HepG2 (cell line): ENCODE results near the gene HUNK. TPM values are rescaled to one million over a fixed set of nuclear protein-coding genes. Genes with fewer than 3 reads are reported as not detected.

ENCODE experiments used
- ATAC-seq: fragments of 200-7000 bp; cut with Tn5 transposase; 3 replicates; pipeline ENCODE4 v1.9.1; 2020; ENCODE audit warnings: mild to moderate bottlenecking, moderate library complexity
- BruUV-seq: library from RNA; stranded (reverse); fragments of 400-500 nt; replicated peaks from 2 replicates; lab custom pipeline; 2021; lab: Mats Ljungman, UMichigan
- CTCF ChIA-PET: fragments of 300-600 bp; formaldehyde crosslinking; extraction: SDS; loops from one replicate; lab custom pipeline; 2021; ENCODE audit warnings: low total read pairs, inconsistent platforms, low intra/inter-chr PET ratio; lab: Yijun Ruan, JAX
- POLR2A ChIA-PET: fragments of 350-600 bp; sonication (Branson Sonifier 250); formaldehyde crosslinking; loops from one replicate; lab custom pipeline; 2020; ENCODE audit warnings: antibody characterized with exemption, inconsistent platforms; lab: Yijun Ruan, JAX
- DNase-seq: peaks from one replicate; pipeline ENCODE4 v3.0.0-alpha.2; 2015; ENCODE audit warnings: low spot score
- FAIRE-seq: peaks from 3 replicates; lab custom pipeline; 2011; peaks lifted over from hg19 to GRCh38; lab: Jason Lieb, UNC
- H2AFZ ChIP-seq: one replicate; pipeline ENCODE4 v1.6.1; 2011; ENCODE audit warnings: low read length, inconsistent platforms
- H3K27ac ChIP-seq: fragments of 300-600 bp; 3 replicates; pipeline ENCODE4 v1.8.0; 2011; ENCODE audit warnings: mixed run types, mild to moderate bottlenecking, mixed read lengths, low read length, inconsistent platforms; ENCODE audit not compliant: insufficient read depth; ENCODE audit errors: extremely low read length
- H3K27me3 ChIP-seq, 2 experiments: fragments of 200-600 bp in 1 of 2; 2 replicates in 1 of 2; 3 replicates in 1 of 2; pipeline versions ENCODE4 v1.6.0 to v1.8.0; 2011; ENCODE audit warnings: low read length in 2 of 2, mild to moderate bottlenecking in 2 of 2, moderate library complexity in 2 of 2, inconsistent platforms in 1 of 2; ENCODE audit not compliant: insufficient read depth in 2 of 2, control insufficient read depth in 1 of 2
- H3K36me3 ChIP-seq, 2 experiments: fragments of 200-600 bp in 1 of 2; replicated peaks in 1 of 2; 2 replicates in 1 of 2; 3 replicates in 1 of 2; pipeline versions ENCODE4 v1.5.1 to v1.8.0; 2011; ENCODE audit warnings: low read length in 2 of 2, inconsistent platforms in 1 of 2; ENCODE audit not compliant: insufficient read depth in 2 of 2, control insufficient read depth in 1 of 2
- H3K4me1 ChIP-seq: 2 replicates; pipeline ENCODE4 v1.5.1; 2012; ENCODE audit warnings: low read length, inconsistent platforms; ENCODE audit not compliant: insufficient read depth
- H3K4me2 ChIP-seq: 2 replicates; pipeline ENCODE4 v1.6.0; 2011; ENCODE audit warnings: low read depth, low read length, inconsistent platforms
- H3K4me3 ChIP-seq, 3 experiments: fragments of 200-600 bp in 1 of 3; sonication (generic), shearing (Covaris generic) in 1 of 3; replicated peaks in 1 of 3; 2 replicates each; pipeline ENCODE4 v1.5.1; 2011 to 2016; ENCODE audit warnings: low read length in 3 of 3, inconsistent platforms in 2 of 3, low read depth in 2 of 3, mild to moderate bottlenecking in 2 of 3, control low read depth in 1 of 3, mixed read lengths in 1 of 3; ENCODE audit not compliant: insufficient read depth in 1 of 3
- H3K79me2 ChIP-seq: one replicate; pipeline ENCODE4 v1.6.1; 2011; ENCODE audit warnings: low read length, inconsistent platforms; ENCODE audit not compliant: insufficient read depth
- H3K9ac ChIP-seq: 2 replicates; pipeline ENCODE4 v1.6.0; 2011; ENCODE audit warnings: mild to moderate bottlenecking, low read depth, low read length, inconsistent platforms; ENCODE audit not compliant: insufficient read depth
- H3K9me3 ChIP-seq: 2 replicates; pipeline ENCODE4 v1.5.1; 2012; ENCODE audit warnings: mild to moderate bottlenecking, low read length
- H4K20me1 ChIP-seq: 2 replicates; pipeline ENCODE4 v1.6.0; 2011; ENCODE audit warnings: inconsistent platforms, mild to moderate bottlenecking, low read length, moderate library complexity; ENCODE audit not compliant: insufficient read depth
- CBX1 ChIP-seq: IDR thresholded peaks from one replicate; pipeline ENCODE4 v1.6.1; 2016; ENCODE audit warnings: antibody characterized with exemption, low read depth
- MED8 ChIP-seq: sonication (generic); formaldehyde crosslinking; IDR thresholded peaks from 2 replicates; pipeline ENCODE4 v1.8.1; 2023; ENCODE audit warnings: mild to moderate bottlenecking, missing genetic modification reagents; ENCODE audit not compliant: insufficient replicate concordance
- MTF1 ChIP-seq: sonication (generic); formaldehyde crosslinking; IDR thresholded peaks from 2 replicates; pipeline ENCODE4 v1.5.0; 2020; ENCODE audit warnings: missing genetic modification reagents
- MXD1 ChIP-seq: sonication (generic); formaldehyde crosslinking; IDR thresholded peaks from 2 replicates; pipeline ENCODE4 v1.4.0; 2020; ENCODE audit warnings: mild to moderate bottlenecking, missing genetic modification reagents
- NFE2L1 ChIP-seq: sonication (generic); formaldehyde crosslinking; IDR thresholded peaks from 2 replicates; pipeline ENCODE4 v1.4.0; 2020; ENCODE audit warnings: missing genetic modification reagents, mild to moderate bottlenecking, borderline replicate concordance
- NONO ChIP-seq, 2 experiments: fragments of 450-650 bp in 1 of 2; sonication (generic) in 1 of 2; formaldehyde crosslinking in 1 of 2; IDR thresholded peaks in 1 of 2; conservative IDR thresholded peaks in 1 of 2; 2 replicates each; pipeline versions ENCODE4 v1.6.1 to v1.8.0; 2017 to 2022; ENCODE audit warnings: mild to moderate bottlenecking in 1 of 2, missing genetic modification reagents in 1 of 2, moderate library complexity in 1 of 2
- NR2F2 ChIP-seq: IDR thresholded peaks from 2 replicates; pipeline ENCODE4 v1.6.1; 2012; ENCODE audit warnings: low read depth, inconsistent platforms, borderline replicate concordance
- SALL1 ChIP-seq: sonication (generic); formaldehyde crosslinking; IDR thresholded peaks from 2 replicates; pipeline ENCODE4 v1.8.0; 2022; ENCODE audit warnings: mild to moderate bottlenecking, missing genetic modification reagents
- SKI ChIP-seq: fragments of 450-650 bp; IDR thresholded peaks from one replicate; pipeline ENCODE4 v1.6.1; 2018; ENCODE audit warnings: mild to moderate bottlenecking; ENCODE audit not compliant: partially characterized antibody
- SP1 ChIP-seq, 2 experiments: fragments of 450-650 bp in 1 of 2; sonication (generic) in 1 of 2; formaldehyde crosslinking in 1 of 2; IDR thresholded peaks; 2 replicates each; pipeline versions ENCODE4 v1.4.0 to v1.6.1; 2016 to 2020; ENCODE audit warnings: missing genetic modification reagents in 1 of 2
- SP5 ChIP-seq: IDR thresholded peaks from 2 replicates; pipeline ENCODE4 v1.6.1; 2016; ENCODE audit warnings: low read depth, borderline replicate concordance
- SRF ChIP-seq: IDR thresholded peaks from 2 replicates; pipeline ENCODE4 v1.6.1; 2011; ENCODE audit warnings: mild to moderate bottlenecking, low read depth, low read length, moderate library complexity
- XRCC5 ChIP-seq: fragments of 200-400 bp; formaldehyde crosslinking; optimal IDR thresholded peaks from 2 replicates; pipeline ENCODE3; 2017; ENCODE audit warnings: mild to moderate bottlenecking, low read length
- ZKSCAN8 ChIP-seq: IDR thresholded peaks from 2 replicates; pipeline ENCODE4 v1.6.1; 2016; ENCODE audit warnings: borderline replicate concordance, missing genetic modification reagents, missing compliant biosample characterization
- ZNF136 ChIP-seq: sonication (generic); formaldehyde crosslinking; IDR thresholded peaks from 2 replicates; pipeline ENCODE4 v1.8.1; 2022; ENCODE audit warnings: low read depth, mild to moderate bottlenecking, moderate library complexity, missing genetic modification reagents
- ZNF232 ChIP-seq: sonication (generic); formaldehyde crosslinking; IDR thresholded peaks from 2 replicates; pipeline ENCODE4 v1.4.0; 2020; ENCODE audit warnings: missing genetic modification reagents, borderline replicate concordance
- ZNF572 ChIP-seq: sonication (generic); formaldehyde crosslinking; IDR thresholded peaks from 2 replicates; pipeline ENCODE4 v1.5.1; 2020; ENCODE audit warnings: mild to moderate bottlenecking, missing genetic modification reagents
- ZNF615 ChIP-seq: sonication (generic); formaldehyde crosslinking; IDR thresholded peaks from 2 replicates; pipeline ENCODE4 v1.5.0; 2020; ENCODE audit warnings: mild to moderate bottlenecking, missing genetic modification reagents, borderline replicate concordance
- WGBS: methylation state at CpG from one replicate; pipeline ENCODE4 v1.1.6; 2017; ENCODE audit warnings: low lambda C conversion rate; 5-methylcytosine and 5-hydroxymethylcytosine counted together
- in situ Hi-C: cut with HindIII; loops from 2 replicates; pipeline ENCODE4 v1.10.0; 2017; ENCODE audit warnings: low pct_unique_long_range_greater_than_20kb; ENCODE audit not compliant: extremely low pct_ligation_motif_present
- intact Hi-C: fragments of 100-400 bp; cut with micrococcal nuclease; formaldehyde crosslinking; loops from one replicate; pipeline ENCODE4 v1.10.0; 2022; ENCODE audit not compliant: unreplicated experiment
- polyA plus RNA-seq, 8 experiments: library from polyadenylated mRNA; depleted of rRNA in 3 of 8; stranded (reverse) in 7 of 8; unstranded in 1 of 8; fragments of >200 nt; fragmentation: Illumina TruSeq in 4 of 8; extraction: Trizol in 4 of 8; gene quantifications; 2 replicates each; pipeline versions ENCODE4 v1.2.1 to v1.2.3, GENCODE V29; 2011 to 2016; ENCODE audit warnings: low read depth in 4 of 8, missing spikeins in 1 of 8, mixed read lengths in 1 of 8; ENCODE audit not compliant: insufficient read depth in 1 of 8
- total RNA-seq, 5 experiments: library from RNA; depleted of rRNA; stranded (reverse); fragments of >200 nt; fragmentation: Illumina TruSeq; extraction: Trizol; gene quantifications; 2 replicates each; pipeline ENCODE4 v1.2.3, GENCODE V29; 2016; ENCODE audit warnings: low read depth in 1 of 5
- TF ChIP-seq, protein P1 (sequence below): IDR thresholded peaks from 2 replicates; pipeline ENCODE4 v1.6.1; 2012; ENCODE audit warnings: inconsistent platforms

Gene HUNK
- total and polyA plus RNA-seq, 2 of the 13 experiments (the other 11 are each of a cell fraction or from before 2014, with no cell fraction given): 1.8 to 1.9 TPM

DNA sequence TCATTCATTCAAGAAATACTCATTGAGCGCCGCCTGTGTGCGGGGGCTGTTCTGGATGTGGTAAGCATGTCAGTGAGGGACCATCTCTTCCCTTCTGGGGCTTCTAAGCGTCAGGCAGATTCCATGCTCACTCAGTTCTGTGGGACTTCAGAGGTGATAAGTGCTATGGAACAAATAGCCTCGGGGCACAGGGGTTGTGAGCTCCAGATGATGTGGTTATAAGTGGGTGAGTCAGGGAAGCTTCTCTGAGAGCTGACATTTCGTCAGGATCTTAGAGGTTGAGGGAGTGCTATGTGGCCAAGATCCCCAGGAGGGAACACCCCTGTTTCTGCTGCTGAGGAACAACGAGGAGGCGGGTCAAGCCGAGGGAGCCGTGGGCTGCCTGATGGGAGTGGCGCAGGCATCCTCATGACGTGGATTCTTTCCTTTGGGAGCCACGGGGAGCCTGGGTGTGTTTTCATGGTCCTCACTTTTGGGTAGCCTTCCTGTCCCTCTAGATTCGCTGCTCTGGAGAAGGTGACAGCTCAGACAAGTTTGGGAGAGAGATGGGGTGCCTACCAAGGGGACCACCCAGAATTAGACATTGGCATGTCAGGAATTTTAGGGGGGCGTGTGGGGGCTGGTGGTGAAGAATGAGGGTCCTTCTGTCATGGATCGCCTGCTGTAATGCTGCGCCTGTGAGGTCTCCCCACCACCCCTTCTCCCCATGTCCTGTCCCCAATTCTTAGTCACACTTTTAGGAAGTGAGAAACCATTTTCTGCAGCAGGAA, 38.5 kb downstream of the HUNK start (continued):
- no peak for TF ChIP-seq SRF
- TF ChIP-seq MTF1 (CRISPR knock-in tag): no peak
- TF ChIP-seq, protein P1, sequence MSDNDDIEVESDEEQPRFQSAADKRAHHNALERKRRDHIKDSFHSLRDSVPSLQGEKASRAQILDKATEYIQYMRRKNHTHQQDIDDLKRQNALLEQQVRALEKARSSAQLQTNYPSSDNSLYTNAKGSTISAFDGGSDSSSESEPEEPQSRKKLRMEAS: no peak
- TF ChIP-seq SP1 (IDR thresholded peaks at IDR 0.05): no peak
- TF ChIP-seq SP1 (CRISPR knock-in tag; IDR thresholded peaks at IDR 0.05): no peak
- TF ChIP-seq ZKSCAN8 (CRISPR knock-in tag): no peak

DNA sequence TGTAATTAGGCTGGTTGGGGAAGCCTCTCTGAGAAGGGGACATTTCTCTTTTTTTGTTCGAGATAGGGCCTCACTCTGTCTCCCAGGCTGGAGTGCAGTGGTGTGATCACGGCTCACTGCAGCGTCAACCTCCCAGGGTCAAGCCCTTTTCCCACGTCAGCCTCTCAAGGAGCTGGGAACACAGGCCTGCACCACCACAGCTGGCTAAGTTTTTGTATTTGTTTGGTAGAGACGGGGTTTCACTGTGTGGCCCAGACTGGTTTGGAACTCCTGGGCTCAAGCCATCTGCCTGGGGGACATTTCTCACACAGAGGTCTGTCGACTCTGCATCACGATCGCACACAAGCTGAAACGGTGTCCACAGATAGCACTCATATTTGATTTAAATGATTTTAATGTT, 39.7 kb downstream of the HUNK start:
- Histone ChIP-seq H3K4me1 (peaks cover 78% of the 10 kb centered on the region), H3K4me2 (no peak overlapping the region), H3K9ac (no peak overlapping the region), H3K79me2 (peaks cover 12% of the 10 kb centered on the region), H3K36me3 (no peaks in the 10 kb centered on the region), H2AFZ (no peak overlapping the region), H3K9me3 (no peaks in the 10 kb centered on the region), H3K4me3 (no peak overlapping the region), H3K27me3 (no peaks in the 10 kb centered on the region), H4K20me1 (no peaks in the 10 kb centered on the region), H3K27ac (no peak overlapping the region)
- ATAC-seq: no peak
- no peak for DNase-seq
- TF ChIP-seq ZNF136 (CRISPR knock-in tag) (no peak), SALL1 (CRISPR knock-in tag) (no peak), SP5 (no peak), ZNF572 (CRISPR knock-in tag) (no peak), CBX1 (no peak), MED8 (no peak), MXD1 (CRISPR knock-in tag) (no peak), ZNF232 (no peak), ZNF615 (CRISPR knock-in tag) (no peak), XRCC5 (no peak), NFE2L1 (CRISPR knock-in tag) (no peak), NONO (IDR thresholded peaks at IDR 0.05) (no peak), NONO (CRISPR knock-in tag; conservative IDR thresholded peaks at IDR 0.05) (no peak), SKI (no peak), NR2F2 (no peak)
- POLR2A ChIA-PET: no interaction called here
- in situ Hi-C loops: no loop called here
- no peak for FAIRE-seq
- CTCF ChIA-PET: no interaction called here
- 75% methylated on average over 6 of the region's 9 CpGs for WGBS
- intact Hi-C loops: no loop called here
- BruUV-seq: no TSS peak
